Measurements from ENCODE around the gene HTRA2.
"Not testable (repeated sequence)": the region's sequence is repeated elsewhere in the genome, so short reads cannot be mapped to it uniquely, and the experiment has no call there.

Gene HTRA2

DNA sequence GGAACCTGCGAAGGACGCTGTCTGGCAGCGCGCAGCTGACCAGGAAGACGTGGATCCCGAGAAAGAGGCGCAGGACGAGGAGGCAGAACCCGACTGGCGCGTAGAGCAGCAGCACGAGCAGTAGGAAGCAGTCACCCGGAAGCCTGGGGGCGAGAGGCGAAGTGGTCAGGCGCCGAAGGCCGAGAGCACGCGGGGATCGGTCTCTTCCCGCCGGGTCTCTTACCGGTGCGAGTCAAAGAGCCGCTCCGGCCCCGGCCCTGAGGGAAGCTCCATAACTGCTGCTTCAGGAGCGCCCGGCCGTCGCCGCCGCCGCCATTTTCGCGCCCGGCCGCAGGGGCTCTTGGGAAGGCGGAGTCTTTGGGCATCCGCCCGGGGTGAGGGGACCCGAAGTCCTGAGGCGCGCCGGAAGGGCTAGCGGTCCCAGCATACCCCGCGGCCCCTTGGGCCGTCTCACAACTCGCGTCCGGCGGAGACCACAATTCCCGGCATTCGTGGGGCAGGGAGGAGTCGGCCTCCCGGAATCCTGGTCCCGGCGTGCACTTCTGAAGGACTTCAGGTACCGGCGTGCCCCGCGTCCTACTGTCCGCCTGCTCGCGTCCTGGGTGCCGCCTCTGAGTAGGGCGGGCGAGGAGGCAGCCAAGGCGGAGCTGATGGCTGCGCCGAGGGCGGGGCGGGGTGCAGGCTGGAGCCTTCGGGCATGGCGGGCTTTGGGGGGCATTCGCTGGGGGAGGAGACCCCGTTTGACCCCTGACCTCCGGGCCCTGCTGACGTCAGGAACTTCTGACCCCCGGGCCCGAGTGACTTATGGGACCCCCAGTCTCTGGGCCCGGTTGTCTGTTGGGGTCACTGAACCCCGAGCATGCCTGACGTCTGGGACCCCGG, at the start of gene HTRA2, which contains the start of gene AUP1:
TSS of gene HTRA2 (plus strand) at position 577 of the 882 bp plus-strand sequence. CDS start at position 651, 74 bp downstream.
TSS of gene AUP1 (minus strand) at position 350 of the 882 bp plus-strand sequence. CDS start at position 273, 77 bp downstream.
- peak; percentile 96 for DNase-seq

DNA sequence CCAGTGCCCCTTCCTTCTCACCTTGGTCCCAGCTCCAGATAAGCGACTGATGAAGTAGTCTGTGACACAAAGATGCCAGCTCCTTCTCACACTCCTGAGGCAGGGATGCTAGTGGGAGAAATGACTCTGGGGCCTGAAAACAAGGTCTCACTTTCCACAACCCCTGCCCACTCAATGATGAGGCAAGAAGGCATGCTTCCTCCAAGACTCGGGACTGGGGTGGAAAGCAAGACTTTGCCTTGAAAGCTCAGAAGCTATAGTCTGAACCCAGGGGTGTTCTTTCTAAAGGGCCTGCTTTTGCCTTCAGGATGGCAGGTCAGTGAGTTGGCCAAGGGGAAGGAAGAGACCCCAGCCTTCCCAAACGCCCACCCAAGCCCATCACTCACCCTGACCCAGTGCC, 48.3 kb upstream of the HTRA2 start:
- no peak for DNase-seq

DNA sequence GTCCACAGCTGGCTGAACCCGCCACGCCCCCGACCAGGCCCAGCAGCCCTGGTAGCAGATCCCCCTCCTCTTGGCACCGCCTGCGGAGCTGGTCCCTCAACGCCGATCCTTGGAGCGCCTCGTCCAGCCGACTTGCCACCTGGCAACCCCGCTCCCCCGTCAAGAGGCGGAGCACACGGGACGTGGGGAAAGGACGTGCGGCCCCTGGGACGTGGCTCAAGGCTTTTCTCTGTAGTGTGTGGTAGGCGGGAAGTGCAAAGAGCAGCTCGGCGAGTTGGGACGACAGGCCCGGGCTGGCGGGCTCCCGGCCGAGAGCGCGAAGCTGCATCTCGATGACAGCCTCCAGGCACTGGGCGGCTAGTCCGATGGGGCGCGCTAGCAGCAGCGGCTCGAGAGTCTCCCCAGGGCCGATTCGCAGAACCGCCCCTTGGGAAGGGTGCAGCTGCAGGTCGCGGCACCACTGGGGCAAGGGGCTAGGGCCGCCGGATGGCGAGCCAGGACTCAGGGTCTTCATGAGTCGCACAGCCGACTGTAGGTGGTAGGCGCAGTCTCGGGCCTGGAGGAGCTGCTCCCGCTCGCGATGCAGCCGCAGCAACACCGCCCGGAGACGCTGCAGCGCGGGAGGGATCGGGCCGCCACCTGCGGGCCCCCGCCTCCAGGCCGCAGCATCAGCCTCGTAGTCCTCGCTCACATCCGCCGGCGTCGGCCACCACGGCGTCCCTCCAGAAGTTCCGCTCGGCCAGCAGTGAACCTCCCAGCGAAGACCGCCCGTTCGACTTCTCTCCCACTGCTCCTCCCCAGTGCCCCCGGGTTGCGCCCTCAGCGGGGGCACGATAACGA, 47.6 kb upstream of the HTRA2 start:
- no peak for DNase-seq

DNA sequence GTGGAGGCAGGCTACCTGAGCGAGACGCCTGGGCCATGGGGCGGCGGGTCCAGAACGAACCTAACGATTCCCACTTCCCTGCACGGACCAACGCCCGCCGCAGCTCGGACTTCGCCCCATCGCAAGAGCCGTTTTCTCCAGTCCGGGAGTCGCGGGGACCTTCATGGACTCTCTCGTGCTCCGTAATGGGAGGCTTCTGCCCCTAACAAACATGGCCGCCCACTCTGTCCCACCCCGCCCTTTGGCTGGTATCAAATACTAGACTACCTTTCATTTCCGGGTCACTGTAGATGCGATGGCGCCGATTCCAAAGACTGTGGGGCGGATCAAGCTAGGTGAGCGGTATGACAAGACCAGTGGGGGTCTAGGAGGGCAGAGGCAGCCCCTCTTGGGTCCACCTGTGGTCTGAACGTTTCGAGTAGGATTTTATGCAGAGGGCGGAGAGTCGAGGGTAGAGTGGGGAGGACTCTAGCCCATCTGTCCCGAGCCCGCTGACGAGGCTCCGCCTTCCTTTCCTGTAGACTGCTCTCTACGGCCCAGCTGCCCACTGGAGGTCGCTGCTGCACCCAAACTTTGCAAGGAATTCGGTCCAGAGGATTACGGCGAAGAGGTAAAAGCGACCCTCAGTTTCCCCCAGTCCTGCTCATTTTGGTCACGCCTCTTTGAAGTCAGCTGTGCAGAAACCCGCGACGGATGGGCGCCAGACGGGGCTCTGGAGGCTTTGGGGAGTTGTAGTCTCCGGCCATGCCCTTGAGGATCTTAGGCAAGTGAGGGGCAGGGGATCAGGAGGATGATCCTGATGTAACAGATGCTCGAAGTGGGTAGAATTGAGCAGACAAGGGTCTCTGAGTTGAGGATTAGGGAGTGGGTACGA, 46.7 kb upstream of the HTRA2 start, which contains the start of the genes CCDC142 and TTC31:
TSS of gene CCDC142 (minus strand) at position 198 of the 874 bp plus-strand sequence. CDS start at position 37, 161 bp downstream.
TSS of gene TTC31 (plus strand) at position 281 of the 874 bp plus-strand sequence. CDS start at position 296, 15 bp downstream.
- peak; percentile 96 for DNase-seq

DNA sequence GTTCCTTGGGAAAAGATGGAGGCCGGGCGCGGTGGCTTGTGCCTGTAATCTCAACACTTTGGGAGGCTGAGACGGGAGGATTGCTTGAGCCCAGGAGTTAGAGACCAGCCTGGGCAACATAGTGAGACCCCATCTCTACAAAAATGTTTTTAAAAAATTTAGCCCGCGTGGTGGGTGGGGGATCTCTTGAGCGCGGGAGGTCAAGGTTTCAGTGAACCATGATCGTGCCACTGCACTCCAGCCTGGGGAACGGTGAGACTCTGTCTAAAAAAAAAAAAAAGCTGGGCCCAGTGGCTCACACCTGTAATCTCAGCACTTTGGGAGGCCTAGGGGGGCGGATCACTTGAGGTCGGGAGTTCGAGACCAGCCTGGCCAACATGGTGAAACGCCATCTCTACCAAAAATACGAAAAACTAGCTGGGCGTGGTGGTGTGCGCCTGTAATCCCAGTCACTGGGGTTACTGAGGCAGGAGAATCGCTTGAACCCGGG, 46.0 kb upstream of the HTRA2 start:
- DNase-seq: not testable (repeated sequence)

DNA sequence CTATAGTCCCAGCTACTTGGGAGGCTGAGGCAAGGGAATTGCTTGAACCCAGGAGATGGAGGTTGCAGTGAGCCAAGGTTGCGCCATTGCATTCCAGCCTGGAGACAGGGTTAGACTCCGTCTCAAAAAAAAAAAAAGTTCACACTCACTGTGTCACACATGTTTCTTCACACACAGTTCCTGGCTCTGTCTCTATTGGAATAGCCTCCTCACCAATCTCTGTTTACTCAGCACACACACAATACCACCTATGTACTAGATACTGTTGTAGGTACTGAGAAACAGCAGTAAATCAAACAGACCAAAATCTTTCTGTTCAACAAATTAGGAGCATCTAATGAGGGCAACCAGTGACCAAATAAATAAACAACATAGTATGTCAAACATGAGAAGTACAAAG, 43.6 kb upstream of the HTRA2 start:
- no peak for DNase-seq

DNA sequence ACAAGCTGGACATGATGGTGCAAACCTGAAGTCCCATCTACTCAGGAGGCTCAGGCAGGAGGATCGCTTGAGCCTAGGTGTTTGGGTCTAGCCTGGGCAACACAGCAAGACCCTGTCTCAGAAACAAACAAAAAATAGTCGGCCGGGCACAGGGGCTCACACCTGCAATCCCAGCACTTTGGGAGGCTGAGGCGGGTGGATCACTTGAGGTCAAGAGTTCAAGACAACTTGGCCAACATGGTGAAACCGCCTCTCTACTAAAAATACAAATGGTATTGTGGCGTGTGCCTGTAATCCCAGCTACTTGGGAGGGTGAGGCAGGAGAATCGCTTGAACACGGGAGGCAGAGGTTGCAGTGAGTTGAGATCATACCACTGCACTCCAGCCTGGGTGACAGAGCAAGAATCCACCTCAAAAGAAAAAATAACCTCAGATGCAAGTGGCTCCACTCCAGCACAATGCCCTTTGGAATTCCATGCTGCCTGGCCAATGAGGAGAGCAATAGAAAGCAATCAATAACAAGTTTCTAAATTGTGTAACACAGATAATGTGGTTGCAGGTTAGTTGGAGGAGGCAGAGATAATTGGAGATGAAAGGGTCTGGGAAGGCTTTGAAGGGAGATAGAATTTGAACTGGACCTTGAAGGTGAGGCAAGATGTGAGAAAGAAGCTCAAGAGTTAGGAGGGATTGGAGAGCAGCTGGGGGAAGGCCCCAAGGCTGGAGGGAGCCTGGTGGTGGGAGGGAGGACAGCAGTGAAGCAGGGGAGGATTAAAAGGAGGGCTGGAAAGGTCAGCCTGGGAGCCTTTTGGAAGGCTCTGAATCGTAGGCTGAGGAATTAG, 40.9 kb upstream of the HTRA2 start:
- no peak for DNase-seq

DNA sequence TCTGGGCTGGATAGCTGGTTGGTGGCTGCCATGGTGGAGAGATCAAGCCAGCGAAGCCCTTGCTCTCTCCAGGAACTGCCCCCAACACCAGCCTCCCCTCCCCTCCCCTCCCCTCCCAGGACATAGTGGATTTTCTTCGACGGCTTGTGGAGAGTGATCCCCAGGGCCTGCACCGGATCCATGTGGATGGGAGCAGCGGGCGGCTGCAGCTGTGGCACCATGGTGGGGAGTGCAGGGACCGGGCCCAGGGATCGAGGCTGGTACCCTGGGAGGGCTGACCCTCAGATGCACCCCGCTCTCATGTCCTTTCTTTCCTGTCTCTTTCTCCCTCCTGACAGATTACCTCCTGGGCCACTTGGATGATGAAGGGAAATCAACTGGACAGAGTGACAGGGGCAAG, 39.8 kb upstream of the HTRA2 start:
- DNase-seq: no peak

DNA sequence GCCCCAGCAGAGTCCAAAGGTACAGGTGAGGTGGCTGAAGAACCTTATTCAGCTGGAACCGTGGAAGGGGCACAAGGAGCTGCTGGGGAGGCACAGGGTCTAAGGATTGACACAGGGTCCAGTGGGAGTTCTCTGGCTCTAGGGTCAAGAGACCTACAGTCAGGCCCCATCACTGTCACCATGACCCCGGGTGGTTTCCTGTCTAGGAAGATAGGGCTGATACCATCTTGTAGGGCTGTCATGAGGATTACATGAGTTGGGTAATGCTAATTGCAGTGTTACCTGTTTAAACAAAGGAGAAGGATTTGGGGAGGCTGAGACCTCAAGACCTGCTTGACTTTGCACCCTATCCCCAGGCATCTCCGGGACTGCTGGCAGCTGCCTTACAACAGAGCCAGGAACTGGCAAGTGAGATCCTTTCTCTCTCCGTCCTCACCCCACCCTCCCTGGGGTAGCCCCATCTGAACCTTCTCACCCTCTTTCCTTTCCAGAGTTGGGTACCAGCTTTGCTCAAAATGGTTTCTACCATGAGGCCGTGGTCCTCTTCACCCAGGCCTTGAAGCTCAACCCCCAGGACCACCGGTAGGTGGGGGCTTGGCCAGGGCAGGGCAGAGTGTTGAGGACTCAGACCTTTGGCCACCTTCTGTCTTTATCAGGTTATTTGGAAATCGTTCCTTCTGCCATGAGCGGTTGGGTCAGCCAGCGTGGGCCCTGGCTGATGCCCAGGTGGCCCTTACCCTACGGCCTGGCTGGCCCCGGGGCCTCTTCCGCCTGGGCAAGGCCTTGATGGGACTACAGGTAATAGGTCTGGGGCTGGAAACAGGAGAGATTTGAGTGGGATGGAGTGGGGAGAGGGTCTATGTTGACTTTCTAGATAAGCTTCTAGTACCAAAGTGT, 37.8 kb upstream of the HTRA2 start:
- no peak for DNase-seq

DNA sequence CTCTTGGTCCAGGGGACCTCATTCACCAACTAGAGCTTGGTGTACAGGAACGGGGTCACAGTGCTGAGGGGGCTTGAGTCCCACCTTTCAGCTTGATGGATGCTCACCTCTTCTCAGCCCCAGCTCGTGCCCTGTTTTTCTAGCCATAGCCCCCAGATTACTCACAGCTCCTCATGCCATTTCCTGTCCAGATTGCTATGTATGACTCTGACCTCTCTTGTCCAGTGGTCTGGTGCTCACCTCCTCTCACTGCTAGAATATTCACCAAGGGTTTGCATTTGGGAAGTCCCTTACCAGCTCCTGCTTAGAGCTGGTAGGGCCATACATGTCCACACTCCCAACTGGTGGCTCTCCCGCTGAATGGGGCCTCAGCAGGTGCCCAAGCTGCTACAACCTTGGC, 36.2 kb upstream of the HTRA2 start:
- no peak for DNase-seq

DNA sequence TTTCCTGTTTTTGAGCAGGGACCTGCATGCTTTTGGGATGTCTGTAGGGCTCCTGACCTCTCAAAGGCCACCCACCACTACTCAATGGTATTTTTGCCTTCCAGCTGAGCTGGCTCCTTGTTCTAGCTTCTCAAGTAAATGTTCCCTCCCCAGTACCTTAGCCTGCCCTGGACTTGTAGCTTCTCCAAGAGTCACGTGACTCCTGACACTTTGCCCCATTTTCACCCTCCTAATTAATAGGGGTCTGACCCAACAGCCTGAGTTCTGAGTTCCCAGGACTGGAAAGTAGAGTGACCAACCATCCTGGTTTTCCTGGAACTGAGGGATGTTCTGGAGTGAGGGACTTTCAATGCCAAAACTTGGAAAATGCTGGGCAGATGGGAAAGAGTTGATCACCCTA, 34.3 kb upstream of the HTRA2 start:
- DNase-seq: no peak

DNA sequence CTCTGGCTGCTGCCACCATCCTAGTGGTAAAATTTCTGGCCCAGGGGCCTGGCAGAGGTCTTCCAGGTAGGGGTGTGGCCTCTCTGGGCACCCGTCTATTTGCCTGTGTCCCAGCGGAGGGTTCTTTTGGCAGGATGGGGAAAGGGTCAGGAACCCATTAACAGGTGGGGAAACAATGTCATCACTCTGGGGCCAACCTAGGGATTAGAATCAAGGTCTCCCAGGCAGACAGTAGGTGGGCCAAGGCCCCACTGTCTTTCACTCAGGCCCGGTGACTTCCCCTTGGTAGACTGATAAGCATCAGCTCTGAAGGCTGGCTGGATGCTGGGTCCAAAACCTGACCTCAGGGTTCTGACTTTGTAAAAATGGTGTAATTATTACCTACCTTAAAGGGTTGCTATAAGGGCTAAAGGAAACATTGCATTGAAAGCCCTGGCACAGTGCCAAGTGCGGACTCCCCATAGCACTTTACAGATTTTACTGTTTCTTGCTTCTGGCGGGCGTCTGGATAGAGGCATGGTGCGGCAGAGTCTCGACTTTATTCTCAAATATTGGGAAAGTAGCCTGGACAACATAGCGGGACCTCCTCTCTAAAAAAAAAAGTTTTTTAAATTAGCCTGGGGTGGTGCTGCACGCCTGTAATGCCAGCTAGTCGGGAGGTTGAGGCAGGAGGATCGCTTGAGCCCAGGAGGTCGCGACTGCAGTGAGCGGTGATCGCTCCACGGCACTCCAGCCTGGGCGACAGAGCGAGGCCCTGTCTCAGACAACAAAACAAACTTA, 32.5 kb upstream of the HTRA2 start:
- DNase-seq: no peak

DNA sequence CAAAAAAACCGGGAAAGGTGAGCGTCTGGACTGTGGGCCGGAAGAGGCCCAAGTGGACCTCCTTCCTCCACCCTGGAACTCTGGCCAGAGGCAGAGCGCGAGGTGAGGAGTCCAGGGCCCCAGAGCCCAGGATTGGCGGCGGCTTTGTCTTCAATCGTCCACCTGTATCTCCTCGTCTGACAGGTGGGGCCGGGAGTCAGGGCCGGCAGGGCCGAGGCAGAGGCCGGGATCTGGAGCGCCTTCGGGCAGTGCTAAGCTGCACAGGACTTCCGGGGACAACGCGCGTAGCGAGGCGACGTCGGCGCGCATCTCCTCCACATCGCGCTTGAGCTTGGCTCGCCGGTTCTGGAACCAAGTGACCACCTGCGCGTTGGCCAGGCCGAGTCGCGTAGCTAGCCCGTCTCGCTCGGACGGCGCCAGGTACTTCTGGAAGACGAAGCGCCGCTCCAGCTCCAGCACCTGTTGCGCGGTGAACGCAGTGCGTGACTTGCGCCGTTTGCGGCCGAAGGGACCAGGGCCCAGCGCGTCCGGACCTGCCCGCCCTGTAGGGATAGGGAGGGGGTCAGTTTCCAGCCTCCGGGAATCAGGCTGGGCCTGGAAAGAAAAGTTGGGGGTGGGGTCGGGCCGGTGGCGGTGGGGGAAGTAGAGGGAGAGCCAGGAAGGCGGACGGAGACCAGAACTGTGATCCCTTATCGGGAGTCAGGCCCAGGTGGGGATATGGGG, 31.8 kb upstream of the HTRA2 start:
- DNase-seq: peak; percentile 75

DNA sequence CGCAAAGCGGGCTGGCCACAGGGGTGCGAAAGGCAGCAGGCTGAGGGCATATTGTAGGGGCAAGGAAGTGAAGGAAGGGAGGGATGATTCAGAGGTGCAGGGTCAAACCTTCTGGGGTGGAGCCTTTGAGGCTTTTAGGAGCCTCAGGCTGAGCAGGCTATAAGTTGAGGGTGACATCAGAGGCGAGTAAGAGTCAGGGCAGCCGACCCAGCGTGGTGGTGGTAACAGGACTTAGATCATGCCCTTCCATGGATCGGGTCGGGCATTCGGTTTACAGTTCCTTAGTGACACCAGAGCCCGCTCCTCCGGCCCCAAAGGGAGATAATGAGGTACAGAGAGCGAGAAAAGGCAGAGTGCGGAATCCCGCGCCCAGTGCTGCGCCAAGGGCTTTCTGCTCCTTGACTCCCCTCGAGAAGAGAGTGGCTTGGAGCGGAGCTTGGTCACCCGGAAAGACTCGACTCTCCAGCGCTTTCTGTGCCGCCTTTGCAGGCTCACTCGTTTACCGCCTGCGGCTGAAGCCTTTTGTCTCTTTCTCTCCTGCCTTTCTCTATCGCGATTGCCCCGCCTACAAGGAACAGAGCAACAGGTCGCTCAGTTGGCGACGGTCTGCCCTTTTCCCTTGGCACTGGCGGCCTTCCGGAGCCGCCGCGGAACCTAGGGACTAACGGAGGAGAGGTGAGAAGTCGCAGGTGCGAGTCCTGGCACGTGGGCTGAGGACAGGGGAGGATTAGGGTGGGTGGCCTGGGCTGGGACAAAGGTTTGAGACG, 31.1 kb upstream of the HTRA2 start:
- peak; percentile 75 for DNase-seq

DNA sequence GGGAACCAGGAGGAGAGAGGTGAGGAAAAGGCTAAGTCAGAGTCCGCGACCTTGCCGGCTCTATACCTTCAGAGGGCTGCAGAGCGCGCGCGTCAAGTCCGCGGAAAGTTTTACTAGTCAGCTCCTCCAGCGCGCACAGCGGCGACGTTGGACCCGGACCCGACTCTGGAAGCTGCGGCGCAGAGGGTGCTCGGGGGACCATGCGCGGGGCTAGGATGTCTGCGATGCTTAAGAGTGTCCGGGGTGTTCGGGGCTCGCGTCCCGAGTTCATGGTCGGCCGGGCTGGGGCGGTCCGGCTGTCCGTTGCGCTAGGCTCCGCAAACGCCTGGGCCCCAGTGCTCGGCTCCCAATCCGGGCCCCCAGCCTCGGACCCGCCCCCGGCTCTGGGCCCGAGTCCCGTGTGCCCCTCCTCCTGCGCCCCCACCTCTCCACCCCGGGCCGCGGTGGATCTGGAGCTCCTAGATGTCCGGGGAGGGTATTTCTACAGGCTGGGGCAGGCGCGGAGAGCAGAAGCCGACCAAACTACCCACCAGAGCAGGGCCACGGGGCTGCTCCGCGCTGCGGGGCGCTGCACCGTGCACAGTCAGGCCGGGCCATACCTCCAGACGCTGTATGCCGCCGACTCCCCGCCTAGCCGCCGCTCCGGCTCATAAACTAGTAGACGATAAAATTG, 30.3 kb upstream of the HTRA2 start, which contains the start of gene LBX2:
TSS of gene LBX2 (minus strand) at position 337 of the 673 bp plus-strand sequence. CDS start at position 271, 66 bp downstream.
- no peak for DNase-seq

DNA sequence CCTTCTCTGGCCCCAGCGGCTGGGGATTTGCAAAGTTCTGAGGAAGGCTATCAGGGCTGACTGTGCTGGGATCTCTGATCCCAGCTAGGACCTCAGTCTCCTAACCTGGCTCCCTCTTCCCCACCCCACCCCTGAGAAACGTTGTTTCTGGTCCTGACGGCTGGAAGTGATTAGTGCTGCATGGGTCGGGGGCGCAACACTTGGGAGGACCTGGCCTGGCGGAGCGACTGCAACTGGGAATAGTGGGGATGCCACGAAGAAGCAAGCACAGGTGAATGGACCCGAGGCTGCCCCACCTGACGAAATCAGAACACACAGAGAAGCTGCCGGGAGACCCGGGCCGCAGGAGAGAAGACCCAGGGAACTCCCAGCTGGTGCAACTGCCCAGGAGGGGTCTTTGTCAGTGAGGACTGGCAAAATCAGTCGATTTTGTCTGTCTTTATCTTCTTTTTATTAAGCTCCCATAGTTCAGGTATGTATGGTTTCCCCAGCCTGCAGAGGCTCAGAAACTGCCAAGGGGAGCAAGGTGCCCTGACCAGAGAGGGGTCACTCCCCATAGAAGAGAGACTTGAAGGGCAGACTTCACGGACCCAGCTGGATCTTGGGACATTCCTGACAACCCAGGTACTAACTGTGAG, 29.7 kb upstream of the HTRA2 start:
- DNase-seq: no peak

DNA sequence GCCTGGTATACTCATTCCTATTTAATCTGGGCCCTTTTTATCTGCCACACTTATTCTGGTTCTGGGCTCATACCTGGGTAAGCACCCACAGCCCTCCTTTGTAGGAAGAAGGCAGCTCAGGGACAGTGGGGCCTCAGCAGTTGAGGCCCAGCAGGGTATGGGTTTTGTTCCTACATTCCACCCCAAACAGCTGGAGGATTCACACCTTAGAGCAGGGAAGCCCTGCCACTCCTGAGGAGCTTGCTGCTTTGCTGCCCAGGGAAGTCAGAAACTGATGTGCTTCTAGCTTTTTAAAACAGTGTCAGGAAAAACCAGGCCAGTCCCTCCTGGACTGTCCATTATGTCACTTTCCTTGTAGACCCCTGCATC, 29.2 kb upstream of the HTRA2 start:
- no peak for DNase-seq

All from activated CD8-positive, alpha-beta memory T cell treated with anti-CD3 and anti-CD28 coated beads for 24 hours (primary cell).